KBM-7 (cell line): ENCODE results near the gene KCNK10.

Experiments
- DNase-seq: peaks from one replicate; pipeline ENCODE4 v3.0.0-alpha.2; 2015
- in situ Hi-C: fragments of 300-500 bp; cut with MboI; formaldehyde crosslinking; loops from 2 replicates; pipeline ENCODE4 v1.14.3; 2020; ENCODE audit warnings: low sequenced_read_pairs, low pct_unique_long_range_greater_than_20kb, mixed read lengths

The KCNK10 gene

DNA sequence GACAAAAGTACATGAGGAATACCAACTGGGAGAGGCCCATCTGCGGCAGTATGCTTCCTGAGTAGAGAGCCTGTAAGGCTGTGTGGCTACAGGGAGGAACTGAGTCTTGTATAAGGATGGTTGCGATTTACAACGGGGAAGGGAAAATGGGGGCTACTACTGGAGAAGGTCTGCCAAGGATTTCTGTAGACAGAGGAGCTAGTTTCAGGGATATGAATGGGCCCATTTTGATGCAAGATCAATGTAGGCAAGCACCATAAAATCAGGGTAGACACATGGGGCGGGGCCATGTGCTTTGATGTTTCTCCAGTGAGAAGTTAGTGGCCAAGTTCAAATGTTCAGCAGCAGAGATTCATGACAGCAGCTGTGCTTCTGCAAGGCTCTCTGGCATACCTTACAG, 168.7 kb downstream of the KCNK10 start:
- in situ Hi-C loops, result no loop called here
- no peak for DNase-seq

GRCh38 chr14:88146881-88147649, 176.0 kb downstream of the KCNK10 start:
- DNase-seq, result no peak

DNA sequence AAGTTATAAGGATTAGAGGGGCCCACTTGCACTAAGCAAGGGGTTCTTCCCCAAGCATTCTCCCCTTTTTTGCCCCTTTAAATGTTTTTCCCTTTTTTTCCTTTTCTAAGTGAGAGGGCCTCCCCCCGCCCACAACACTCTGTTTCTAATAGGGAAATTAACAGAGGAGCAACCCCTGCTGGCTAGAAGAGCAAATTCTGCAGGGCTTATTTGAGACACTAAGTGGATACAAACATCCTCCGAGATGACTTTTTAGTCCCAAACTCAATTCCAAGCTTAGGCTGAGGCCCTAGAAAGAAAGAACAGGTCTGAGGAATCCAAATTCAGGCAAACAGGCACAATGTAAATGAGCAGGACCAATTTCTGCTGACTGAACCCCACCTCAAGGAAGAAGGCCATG, 179.3 kb downstream of the KCNK10 start:
- in situ Hi-C loops, result no loop called here
- DNase-seq, result no peak

More at GRCh38 chr14:88146881-88147649, 176.0 kb downstream of the KCNK10 start:
- in situ Hi-C loops, result no loop called here

DNA sequence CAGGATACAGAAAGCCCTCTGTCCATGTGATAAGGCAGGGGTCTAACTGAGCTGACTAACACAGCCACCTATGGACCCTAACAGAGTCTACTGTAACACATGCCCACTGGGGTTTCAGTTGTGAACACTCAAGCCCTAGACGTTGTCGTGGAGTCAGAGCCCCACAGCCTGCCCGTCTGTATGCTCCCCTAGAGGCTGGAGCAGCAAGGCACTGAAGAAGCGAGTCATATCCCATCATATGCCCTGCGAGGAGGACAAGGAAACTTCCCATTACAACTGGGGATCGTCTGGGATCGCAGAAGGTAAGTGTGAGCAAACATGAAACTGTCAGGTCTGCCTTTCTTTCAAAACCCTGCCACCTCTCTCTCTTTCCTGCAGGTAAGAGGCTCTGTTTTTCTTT, 180.1 kb downstream of the KCNK10 start:
- no peak for DNase-seq
- in situ Hi-C loops, result no loop called here

- no peak for DNase-seq
- in situ Hi-C loops, result no loop called here
Observed at GRCh38 chr14:88140874-88141273, 182.2 kb downstream of the KCNK10 start.

GRCh38 chr14:88137327-88137726, 185.7 kb downstream of the KCNK10 start:
- DNase-seq, result no peak
- in situ Hi-C loops, result no loop called here
